Measurements from ENCODE around the gene PRR12. TPM values are rescaled to one million over a fixed set of nuclear protein-coding genes. Genes with fewer than 3 reads are reported as not detected.

The PRR12 gene
- total RNA-seq, 4 donors from 2014 or later = 4.6 to 15.4 (median 6.2) TPM

GRCh38 chr19:49614096-49614833, 23.3 kb downstream of the PRR12 start:
- TF ChIP-seq CTCF (IDR thresholded peaks at IDR 0.05; ENCODE audit: low read depth) = no peak

GRCh38 chr19:49615861-49616260, 24.9 kb downstream of the PRR12 start:
- no peak for TF ChIP-seq CTCF (IDR thresholded peaks at IDR 0.05; ENCODE audit: low read depth)

- TF ChIP-seq CTCF (IDR thresholded peaks at IDR 0.05; ENCODE audit: low read depth) = no peak
These were observed 25.6 kb downstream of the PRR12 start for GRCh38 chr19:49616532-49616931.

GRCh38 chr19:49616945-49617344, 26.0 kb downstream of the PRR12 start:
- no peak for TF ChIP-seq CTCF (IDR thresholded peaks at IDR 0.05; ENCODE audit: low read depth)

GRCh38 chr19:49624967-49625910, 34.3 kb downstream of the PRR12 start:
- no peak for TF ChIP-seq CTCF (IDR thresholded peaks at IDR 0.05; ENCODE audit: low read depth)

- no peak for TF ChIP-seq CTCF (IDR thresholded peaks at IDR 0.05; ENCODE audit: low read depth)
These were observed 35.2 kb downstream of the PRR12 start for GRCh38 chr19:49626226-49626625.

- TF ChIP-seq CTCF (IDR thresholded peaks at IDR 0.05; ENCODE audit: low read depth) = no peak
These were observed 38.7 kb downstream of the PRR12 start for GRCh38 chr19:49629659-49630058.

Data from subcutaneous adipose tissue (tissue), 4 donors.